DOHH2 (cell line): ENCODE results near the gene SNX24.

ENCODE experiments used
- EZH2phosphoT487 ChIP-seq: fragments of 200-600 bp; sonication (generic); IDR thresholded peaks from 2 replicates; pipeline ENCODE4 v1.6.1; 2017; ENCODE audit warnings: borderline replicate concordance, mild to moderate bottlenecking, antibody characterized with exemption, low read length, moderate library complexity, mixed read lengths
- TF ChIP-seq, protein P1 (sequence below): fragments of 200-600 bp; sonication (generic); IDR thresholded peaks from one replicate; pipeline ENCODE4 v1.5.1; 2014; ENCODE audit warnings: antibody characterized with exemption, mild to moderate bottlenecking, low read depth, low read length; ENCODE audit not compliant: poor library complexity, severe bottlenecking

DNA sequence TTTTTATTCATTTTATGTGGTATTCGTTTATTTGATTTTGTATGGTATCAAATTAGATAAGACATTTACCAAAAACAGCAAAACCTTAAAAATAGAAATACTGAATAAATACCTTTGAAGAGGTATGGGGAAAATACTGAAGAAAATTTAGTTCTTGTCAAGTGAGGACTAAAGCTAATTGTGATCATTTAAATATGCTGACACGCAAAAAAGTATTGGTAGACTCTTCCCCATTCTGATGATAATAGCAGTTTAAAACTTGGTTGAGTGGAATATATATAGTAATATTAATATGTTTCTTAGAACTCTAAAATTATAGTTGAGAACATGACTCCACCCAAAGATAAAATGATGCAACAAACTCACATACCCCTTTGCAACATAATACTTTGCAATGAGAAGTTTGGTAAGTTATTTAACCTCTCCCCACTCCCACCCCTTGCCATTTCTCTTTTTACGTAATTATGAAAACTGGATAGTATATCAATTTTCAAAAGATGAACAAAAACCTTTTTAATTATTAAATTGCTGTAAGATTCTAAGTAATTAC lies 30.1 kb upstream of the SNX24 start:
- TF ChIP-seq, protein P1, sequence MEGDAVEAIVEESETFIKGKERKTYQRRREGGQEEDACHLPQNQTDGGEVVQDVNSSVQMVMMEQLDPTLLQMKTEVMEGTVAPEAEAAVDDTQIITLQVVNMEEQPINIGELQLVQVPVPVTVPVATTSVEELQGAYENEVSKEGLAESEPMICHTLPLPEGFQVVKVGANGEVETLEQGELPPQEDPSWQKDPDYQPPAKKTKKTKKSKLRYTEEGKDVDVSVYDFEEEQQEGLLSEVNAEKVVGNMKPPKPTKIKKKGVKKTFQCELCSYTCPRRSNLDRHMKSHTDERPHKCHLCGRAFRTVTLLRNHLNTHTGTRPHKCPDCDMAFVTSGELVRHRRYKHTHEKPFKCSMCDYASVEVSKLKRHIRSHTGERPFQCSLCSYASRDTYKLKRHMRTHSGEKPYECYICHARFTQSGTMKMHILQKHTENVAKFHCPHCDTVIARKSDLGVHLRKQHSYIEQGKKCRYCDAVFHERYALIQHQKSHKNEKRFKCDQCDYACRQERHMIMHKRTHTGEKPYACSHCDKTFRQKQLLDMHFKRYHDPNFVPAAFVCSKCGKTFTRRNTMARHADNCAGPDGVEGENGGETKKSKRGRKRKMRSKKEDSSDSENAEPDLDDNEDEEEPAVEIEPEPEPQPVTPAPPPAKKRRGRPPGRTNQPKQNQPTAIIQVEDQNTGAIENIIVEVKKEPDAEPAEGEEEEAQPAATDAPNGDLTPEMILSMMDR = no peak
- no peak for TF ChIP-seq EZH2phosphoT487
